Tibial nerve (tissue), 4 donors: ENCODE results near the gene SUV39H1. TPM values are rescaled to one million over a fixed set of nuclear protein-coding genes. Genes with fewer than 3 reads are reported as not detected.

Experiments
- DNase-seq, 2 donors: peaks; one replicate each; pipeline ENCODE4 v3.0.0-alpha.2; 2019; ENCODE audit warnings: low spot score in 2 of 2
- H3K27ac ChIP-seq, 4 donors: fragments of 200-600 bp; sonication (generic) in 3 of 4; one replicate each; pipeline ENCODE4 v1.5.1; 2017 to 2019; ENCODE audit warnings: mild to moderate bottlenecking in 1 of 4
- H3K27me3 ChIP-seq, 2 donors: fragments of 200-600 bp; sonication (generic) in 1 of 2; one replicate each; pipeline versions ENCODE4 v1.5.1 to v1.6.0; 2017 to 2019
- H3K36me3 ChIP-seq, 3 donors: fragments of 200-600 bp; sonication (generic); one replicate each; pipeline ENCODE4 v1.5.1; 2018 to 2019
- H3K4me1 ChIP-seq, 4 donors: fragments of 200-600 bp; sonication (generic) in 3 of 4; one replicate each; pipeline ENCODE4 v1.5.1; 2017 to 2019
- H3K4me3 ChIP-seq, 4 donors: fragments of 200-600 bp; sonication (generic) in 3 of 4; one replicate each; pipeline ENCODE4 v1.5.1; 2017 to 2019; ENCODE audit warnings: mild to moderate bottlenecking in 1 of 4, moderate library complexity in 1 of 4
- H3K9me3 ChIP-seq, 4 donors: fragments of 200-600 bp; sonication (generic) in 3 of 4; one replicate each; pipeline ENCODE4 v1.5.1; 2017 to 2019
- EP300 ChIP-seq, 2 donors: sonication (generic); formaldehyde crosslinking; IDR thresholded peaks; one replicate each; pipeline ENCODE4 v1.6.1; 2017; ENCODE audit warnings: antibody characterized with exemption in 2 of 2, mild to moderate bottlenecking in 1 of 2
- POLR2A ChIP-seq, 2 donors: fragments of 450-650 bp; IDR thresholded peaks; one replicate each; pipeline ENCODE4 v1.6.1; 2017; ENCODE audit warnings: antibody characterized with exemption in 2 of 2, mild to moderate bottlenecking in 2 of 2, moderate library complexity in 2 of 2
- WGBS, 2 donors: methylation state at CpG; one replicate each; pipeline ENCODE4 v1.1.5; 2018; 5-methylcytosine and 5-hydroxymethylcytosine counted together
- total RNA-seq, 4 donors: library from RNA; depleted of rRNA; stranded (reverse); fragments of >200 nt; gene quantifications; one replicate each; pipeline ENCODE4 v1.1.0, GENCODE V29; 2016
- TF ChIP-seq, protein P1 (sequence below), 5 experiments: fragments of 200-600 bp in 3 of 5; fragments of 450-650 bp in 2 of 5; sonication (generic) in 3 of 5; IDR thresholded peaks; one replicate each; pipeline ENCODE4 v1.5.1; 2016 to 2019; ENCODE audit warnings: antibody characterized with exemption in 5 of 5, mild to moderate bottlenecking in 3 of 5, moderate library complexity in 2 of 5

The SUV39H1 gene
- total RNA-seq, 4 donors from 2014 or later, result 4.2 to 10.0 (median 5.2) TPM

DNA sequence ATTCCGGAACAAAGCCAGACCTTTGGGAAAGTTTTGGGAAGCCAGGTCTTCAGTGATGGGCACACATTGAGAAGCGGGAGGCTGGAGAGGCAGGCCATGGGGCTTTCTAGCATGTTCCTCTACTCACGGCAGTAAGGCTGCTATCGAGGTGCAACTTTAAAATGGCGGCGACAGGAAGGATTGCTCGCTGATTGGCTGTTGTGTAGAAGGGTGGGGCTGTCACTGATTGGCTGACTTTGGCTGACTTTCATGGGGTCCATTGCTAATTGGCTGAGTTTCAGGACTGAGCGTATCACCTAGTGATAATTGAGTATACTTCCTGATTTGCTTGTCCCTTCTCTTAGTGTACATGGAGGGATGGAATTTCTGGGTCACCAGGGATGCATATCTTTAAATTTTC lies 45.3 kb downstream of the SUV39H1 start:
- 89 to 95% methylated on average over 8 of the region's 8 CpGs for WGBS, 2 donors
- no peaks in the 10 kb centered on the region for H3K36me3 ChIP-seq
- H3K4me3 ChIP-seq, result no peak overlapping the region
- no peaks in the 10 kb centered on the region for H3K27me3 ChIP-seq
- H3K27ac ChIP-seq, result no peak overlapping the region
- peaks cover 0 to 9% (median 0%) of the 10 kb centered on the region in 4 donors for H3K4me1 ChIP-seq
- no peak for DNase-seq
- no peak for TF ChIP-seq EP300 (IDR thresholded peaks at IDR 0.05)
- TF ChIP-seq, protein P1, sequence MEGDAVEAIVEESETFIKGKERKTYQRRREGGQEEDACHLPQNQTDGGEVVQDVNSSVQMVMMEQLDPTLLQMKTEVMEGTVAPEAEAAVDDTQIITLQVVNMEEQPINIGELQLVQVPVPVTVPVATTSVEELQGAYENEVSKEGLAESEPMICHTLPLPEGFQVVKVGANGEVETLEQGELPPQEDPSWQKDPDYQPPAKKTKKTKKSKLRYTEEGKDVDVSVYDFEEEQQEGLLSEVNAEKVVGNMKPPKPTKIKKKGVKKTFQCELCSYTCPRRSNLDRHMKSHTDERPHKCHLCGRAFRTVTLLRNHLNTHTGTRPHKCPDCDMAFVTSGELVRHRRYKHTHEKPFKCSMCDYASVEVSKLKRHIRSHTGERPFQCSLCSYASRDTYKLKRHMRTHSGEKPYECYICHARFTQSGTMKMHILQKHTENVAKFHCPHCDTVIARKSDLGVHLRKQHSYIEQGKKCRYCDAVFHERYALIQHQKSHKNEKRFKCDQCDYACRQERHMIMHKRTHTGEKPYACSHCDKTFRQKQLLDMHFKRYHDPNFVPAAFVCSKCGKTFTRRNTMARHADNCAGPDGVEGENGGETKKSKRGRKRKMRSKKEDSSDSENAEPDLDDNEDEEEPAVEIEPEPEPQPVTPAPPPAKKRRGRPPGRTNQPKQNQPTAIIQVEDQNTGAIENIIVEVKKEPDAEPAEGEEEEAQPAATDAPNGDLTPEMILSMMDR (IDR thresholded peaks at IDR 0.05), result no peak
- no peaks in the 10 kb centered on the region for H3K9me3 ChIP-seq

DNA sequence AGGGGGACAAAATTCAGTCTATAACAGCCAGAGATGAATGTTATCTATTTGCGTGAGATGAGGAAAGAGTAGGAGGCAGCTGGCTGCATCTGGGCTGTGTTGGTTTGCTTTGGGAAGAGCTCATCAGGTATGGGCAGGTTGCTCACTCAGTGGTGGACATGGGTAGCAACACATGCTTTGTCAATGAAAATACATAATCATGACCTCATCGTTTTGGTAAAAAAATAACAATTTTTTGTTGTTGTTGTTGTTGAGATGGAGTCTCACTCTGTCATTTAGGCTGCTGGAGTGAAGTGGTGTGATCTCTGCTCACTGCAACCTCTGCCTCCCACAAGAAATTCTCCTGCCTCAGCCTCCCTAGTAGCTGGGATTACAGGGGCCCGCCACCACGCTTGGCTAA lies 48.7 kb downstream of the SUV39H1 start:
- 87 to 93% methylated on average over 4 of the region's 4 CpGs for WGBS, 2 donors
- no peaks in the 10 kb centered on the region for H3K27me3 ChIP-seq
- H3K27ac ChIP-seq, result no peak overlapping the region
- DNase-seq, result no peak
- no peaks in the 10 kb centered on the region for H3K36me3 ChIP-seq
- no peaks in the 10 kb centered on the region for H3K9me3 ChIP-seq
- H3K4me1 ChIP-seq, result no peaks in the 10 kb centered on the region
- H3K4me3 ChIP-seq, result no peak overlapping the region
- TF ChIP-seq EP300 (IDR thresholded peaks at IDR 0.05) (no peak), POLR2A (IDR thresholded peaks at IDR 0.05) (no peak)
- TF ChIP-seq, protein P1 (IDR thresholded peaks at IDR 0.05), result no peak

DNA sequence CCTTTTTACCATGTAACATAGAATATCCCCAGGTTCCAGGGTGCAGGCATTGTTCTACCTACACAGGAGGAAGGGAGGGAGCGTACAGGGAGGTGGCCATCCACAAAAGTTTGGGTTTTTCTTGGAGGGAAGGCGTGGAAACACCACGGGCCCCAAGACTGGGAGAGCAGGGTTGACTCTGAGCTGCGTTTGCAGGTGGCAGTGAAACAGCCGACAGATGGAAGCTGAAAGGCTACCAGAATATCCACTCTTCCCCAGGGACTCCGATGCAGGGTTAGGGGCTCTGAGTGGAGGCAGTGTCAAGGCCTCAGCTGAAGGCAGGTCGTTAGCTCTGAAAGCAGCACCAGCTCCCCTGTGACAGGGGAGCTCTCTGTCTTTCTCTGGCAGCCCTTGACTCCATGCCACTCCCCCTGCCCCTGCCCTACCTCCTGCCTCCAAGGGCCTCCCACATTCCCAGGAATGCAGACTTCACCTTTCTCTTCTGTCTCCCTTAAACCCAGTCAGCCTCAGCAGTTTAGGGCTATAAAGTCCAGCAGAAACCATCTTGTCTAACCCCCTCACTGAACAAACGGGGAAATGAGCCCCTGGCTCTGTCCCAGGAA lies 51.0 kb downstream of the SUV39H1 start:
- no peak for TF ChIP-seq POLR2A (IDR thresholded peaks at IDR 0.05)
- no peak for DNase-seq
- no peaks in the 10 kb centered on the region for H3K27me3 ChIP-seq
- no peaks in the 10 kb centered on the region for H3K4me1 ChIP-seq
- H3K27ac ChIP-seq, result no peak overlapping the region
- 63 to 65% methylated on average over 8 of the region's 8 CpGs for WGBS, 2 donors
- H3K4me3 ChIP-seq, result no peak overlapping the region
- H3K36me3 ChIP-seq, result no peaks in the 10 kb centered on the region
- H3K9me3 ChIP-seq, result no peaks in the 10 kb centered on the region

DNA sequence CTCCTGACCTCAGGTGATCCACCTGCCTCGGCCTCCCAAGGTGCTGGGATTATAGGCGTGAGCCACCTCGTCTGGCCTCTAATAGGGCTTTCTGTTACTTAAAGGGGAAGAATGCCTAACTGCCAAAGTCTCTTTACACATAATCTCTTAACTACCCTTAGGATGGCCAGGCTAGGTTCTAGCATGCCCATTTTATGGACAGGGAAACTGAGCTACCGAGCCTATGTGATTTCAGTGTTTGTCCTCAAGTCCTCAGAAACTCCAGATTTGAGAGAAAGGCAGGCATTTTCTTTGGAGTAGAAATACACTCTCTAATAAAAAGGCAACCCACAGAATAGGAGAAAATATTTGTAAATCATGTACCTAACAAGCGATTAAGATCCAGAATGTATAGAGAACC lies 52.6 kb downstream of the SUV39H1 start:
- TF ChIP-seq, protein P1 (IDR thresholded peaks at IDR 0.05), result no peak
- TF ChIP-seq EP300 (IDR thresholded peaks at IDR 0.05), result no peak
- TF ChIP-seq POLR2A (IDR thresholded peaks at IDR 0.05), result no peak

DNA sequence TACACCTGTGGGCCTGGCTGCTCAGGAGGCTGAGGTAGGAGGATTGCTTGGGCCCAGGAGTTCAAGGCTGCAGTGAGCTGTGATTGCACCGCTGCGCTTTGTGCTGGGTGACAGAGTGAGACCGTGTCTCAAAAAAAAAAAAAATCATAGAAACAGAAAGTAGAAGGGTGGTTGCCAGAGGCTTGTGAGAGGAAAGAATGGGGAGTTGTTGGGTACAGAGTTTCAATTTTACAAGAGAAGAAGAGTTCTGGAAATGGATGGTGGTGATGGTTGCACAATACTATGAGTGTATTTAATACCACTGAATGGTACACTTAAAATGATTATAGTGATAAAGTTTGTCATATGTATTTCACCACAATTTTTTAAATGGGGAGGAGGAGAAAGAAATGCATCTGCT lies 54.8 kb downstream of the SUV39H1 start:
- Histone ChIP-seq H3K4me1 (no peaks in the 10 kb centered on the region), H3K27ac (no peak overlapping the region), H3K9me3 (no peaks in the 10 kb centered on the region), H3K27me3 (no peaks in the 10 kb centered on the region), H3K36me3 (no peaks in the 10 kb centered on the region), H3K4me3 (no peak overlapping the region)
- 85 to 100% methylated on average over 3 of the region's 3 CpGs for WGBS, 2 donors
- DNase-seq, result no peak
- TF ChIP-seq EP300 (IDR thresholded peaks at IDR 0.05) (no peak), POLR2A (IDR thresholded peaks at IDR 0.05) (no peak)
- TF ChIP-seq, protein P1 (IDR thresholded peaks at IDR 0.05), result no peak

More for the DNA sequence above, 52.6 kb downstream of the SUV39H1 start:
- Histone ChIP-seq H3K4me3 (no peak overlapping the region), H3K9me3 (no peaks in the 10 kb centered on the region), H3K27ac (no peak overlapping the region), H3K27me3 (no peaks in the 10 kb centered on the region), H3K36me3 (no peaks in the 10 kb centered on the region), H3K4me1 (no peaks in the 10 kb centered on the region)
- WGBS, 2 donors, result 90 to 92% methylated on average over 4 to 5 of the region's 5 CpGs
- no peak for DNase-seq

DNA sequence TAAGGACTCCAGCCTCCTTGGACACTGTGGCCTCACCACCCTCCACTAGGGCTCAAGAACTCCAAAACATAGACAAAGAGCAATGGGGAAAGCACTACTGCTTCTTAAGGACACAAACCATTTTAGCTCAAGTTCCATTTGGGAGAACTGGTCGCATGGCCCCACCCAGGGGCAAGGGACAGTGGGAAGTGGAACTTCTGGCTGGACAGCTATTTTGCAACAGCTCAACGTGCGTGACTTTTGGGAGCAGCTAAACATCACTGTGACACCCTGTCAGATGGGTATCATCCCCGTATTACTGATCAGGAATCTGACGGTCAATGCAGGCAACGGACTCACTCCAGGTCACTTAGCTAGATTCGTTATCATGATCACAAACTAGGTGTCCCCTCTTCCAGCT lies 56.0 kb downstream of the SUV39H1 start:
- DNase-seq, result no peak
- Histone ChIP-seq H3K36me3 (no peaks in the 10 kb centered on the region), H3K4me3 (no peak overlapping the region), H3K27ac (no peak overlapping the region), H3K9me3 (no peaks in the 10 kb centered on the region), H3K4me1 (no peaks in the 10 kb centered on the region), H3K27me3 (no peaks in the 10 kb centered on the region)
- TF ChIP-seq, protein P1 (IDR thresholded peaks at IDR 0.05), result no peak
- 75 to 88% methylated on average over 7 of the region's 7 CpGs for WGBS, 2 donors
